GM23338 (cell line): Measurements from ENCODE around the gene HPS4. TPM values are rescaled to one million over a fixed set of nuclear protein-coding genes. Genes with fewer than 3 reads are reported as not detected.

Source experiments
- polyA plus RNA-seq: library from polyadenylated mRNA; unstranded; fragments of >200 nt; fragmentation: Nextera tagmentation; extraction: Ambion mirVana; gene quantifications from 2 replicates; pipeline ENCODE4 v1.2.1, GENCODE V29; 2016
- total RNA-seq: library from RNA; depleted of rRNA; stranded (reverse); fragments of >200 nt; shearing (Covaris generic); gene quantifications from 2 replicates; pipeline ENCODE4 v1.2.3, GENCODE V29; 2014; rRNA removed

Gene HPS4
- total and polyA plus RNA-seq, 2 experiments from 2014 or later: 20.3 to 49.4 TPM

Other genes starting within 250 kb of the HPS4 start
- 9.3 and 10.0 TPM in 2 replicates for gene ASPHD2, start 54.5 kb downstream of the HPS4 start, total RNA-seq
- gene ASPHD2, start 54.5 kb downstream of the HPS4 start, polyA plus RNA-seq: 6.0 and 8.3 TPM in 2 replicates
- 17.8 and 34.4 TPM in 2 replicates for gene SRRD, start 94 bp upstream of the HPS4 start, total RNA-seq
- 17.8 and 23.2 TPM in 2 replicates for gene SRRD, start 94 bp upstream of the HPS4 start, polyA plus RNA-seq
- 25.6 and 26.2 TPM in 2 replicates for gene TFIP11, start 28.7 kb upstream of the HPS4 start, total RNA-seq
- 17.1 and 20.4 TPM in 2 replicates for gene TFIP11, start 28.7 kb upstream of the HPS4 start, polyA plus RNA-seq
- 106 and 127 TPM in 2 replicates for gene TPST2, start 106.3 kb upstream of the HPS4 start, total RNA-seq
- gene TPST2, start 106.3 kb upstream of the HPS4 start, polyA plus RNA-seq: 37.9 and 43.1 TPM in 2 replicates
- 1.6 and 2.4 TPM in 2 replicates for gene CRYBB1, start 134.2 kb upstream of the HPS4 start, total RNA-seq
- gene CRYBB1, start 134.2 kb upstream of the HPS4 start, polyA plus RNA-seq: 3.0 and 3.7 TPM in 2 replicates
- 1.7 TPM in 1 of 2 replicates, not detected in the other for gene CRYBA4, start 138.2 kb upstream of the HPS4 start, total RNA-seq
- 1.2 and 1.5 TPM in 2 replicates for gene CRYBA4, start 138.2 kb upstream of the HPS4 start, polyA plus RNA-seq
- gene MIAT, start 173.8 kb upstream of the HPS4 start, total RNA-seq: 51.4 and 63.6 TPM in 2 replicates
- 8.2 and 10.0 TPM in 2 replicates for gene MIAT, start 173.8 kb upstream of the HPS4 start, polyA plus RNA-seq